Hepatocyte (in vitro differentiated cells): ENCODE data around the gene CGB1.

Source experiments
- CTCF ChIP-seq: fragments of 200-600 bp; sonication (generic); IDR thresholded peaks from 2 replicates; pipeline ENCODE4 v1.5.1; 2016; ENCODE audit warnings: antibody characterized with exemption, mild to moderate bottlenecking; ENCODE audit not compliant: poor library complexity
- EZH2 ChIP-seq: fragments of 200-600 bp; sonication (generic); IDR thresholded peaks from 2 replicates; pipeline ENCODE4 v1.6.1; 2016; ENCODE audit warnings: antibody characterized with exemption, mild to moderate bottlenecking, borderline replicate concordance
- EZH2phosphoT487 ChIP-seq: fragments of 200-600 bp; sonication (generic); IDR thresholded peaks from one replicate; pipeline ENCODE4 v1.6.1; 2018; ENCODE audit warnings: antibody characterized with exemption, mild to moderate bottlenecking, low read depth, moderate library complexity; ENCODE audit not compliant: unreplicated experiment, severe bottlenecking

DNA sequence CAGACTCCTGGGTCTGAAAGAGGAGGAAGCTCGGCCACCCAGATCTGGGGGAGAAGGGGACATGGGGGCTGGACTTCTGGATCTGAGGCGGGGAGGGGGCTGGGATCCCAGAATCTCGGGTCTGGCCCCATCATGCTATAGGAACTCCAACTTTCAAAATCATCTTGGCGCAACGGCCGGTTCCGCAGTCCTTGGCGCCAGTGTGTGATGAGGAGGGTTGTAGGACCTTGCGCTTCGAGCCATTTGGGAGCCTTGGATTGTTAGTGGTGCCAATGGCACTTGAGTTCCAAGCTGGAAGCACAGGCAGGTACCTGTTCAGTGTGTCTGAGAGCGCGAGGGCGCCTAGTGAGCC, 42.7 kb downstream of the CGB1 start:
- no peak for TF ChIP-seq EZH2
- no peak for TF ChIP-seq CTCF
- TF ChIP-seq EZH2phosphoT487: no peak
